ENCODE measurements around the gene TXNRD2.

GRCh38 chr22:19928207-19928606 is 13.4 kb downstream of the TXNRD2 start:
- TF ChIP-seq CTCF (IDR thresholded peaks at IDR 0.05) (no peak), POLR2AphosphoS5 (IDR thresholded peaks at IDR 0.05) (no peak)
